Spleen (tissue), 11 donors: ENCODE results near the gene TYRO3. TPM values are rescaled to one million over a fixed set of nuclear protein-coding genes. Genes with fewer than 3 reads are reported as not detected.
A peak's percentile ranks its signal among the peaks of the same experiment; 100 is the strongest.

Experiments used
- DNase-seq: peaks from one replicate; pipeline ENCODE4 v3.0.0-alpha.2; 2020
- H3K27ac ChIP-seq, 8 donors: fragments of 200-600 bp; sonication (generic) in 7 of 8; 1 replicate in 4 of 8; 2 replicates in 4 of 8; pipeline versions ENCODE4 v1.5.0 to v1.8.0; 2016 to 2021; ENCODE audit warnings: inconsistent platforms in 4 of 8, mild to moderate bottlenecking in 4 of 8, moderate library complexity in 1 of 8
- H3K27me3 ChIP-seq, 7 donors: fragments of 200-600 bp; sonication (generic) in 6 of 7; replicated peaks in 1 of 7; 1 replicate in 4 of 7; 2 replicates in 3 of 7; pipeline versions ENCODE4 v1.5.0 to v1.8.0; 2016 to 2021; ENCODE audit warnings: inconsistent platforms in 3 of 7, mild to moderate bottlenecking in 1 of 7
- H3K36me3 ChIP-seq, 6 donors: fragments of 200-600 bp; sonication (generic) in 5 of 6; 1 replicate in 4 of 6; 2 replicates in 2 of 6; pipeline versions ENCODE4 v1.5.0 to v1.8.0; 2016 to 2021; ENCODE audit warnings: inconsistent platforms in 2 of 6
- H3K4me1 ChIP-seq, 6 donors: fragments of 200-600 bp; sonication (generic) in 5 of 6; 1 replicate in 3 of 6; 2 replicates in 3 of 6; pipeline versions ENCODE4 v1.5.0 to v1.8.0; 2016 to 2021; ENCODE audit warnings: inconsistent platforms in 3 of 6
- H3K4me3 ChIP-seq, 8 donors: fragments of 200-600 bp; sonication (generic) in 7 of 8; 1 replicate in 4 of 8; 2 replicates in 4 of 8; pipeline versions ENCODE4 v1.5.0 to v1.8.0; 2016 to 2021; ENCODE audit warnings: inconsistent platforms in 4 of 8, mild to moderate bottlenecking in 4 of 8, moderate library complexity in 2 of 8
- H3K9me3 ChIP-seq, 8 donors: fragments of 200-600 bp; sonication (generic) in 7 of 8; 1 replicate in 4 of 8; 2 replicates in 4 of 8; pipeline versions ENCODE4 v1.5.0 to v1.8.0; 2016 to 2021; ENCODE audit warnings: inconsistent platforms in 4 of 8
- POLR2A ChIP-seq, 3 donors: fragments of 450-650 bp; IDR thresholded peaks; one replicate each; pipeline ENCODE4 v1.5.1; 2017; ENCODE audit warnings: antibody characterized with exemption in 3 of 3, mild to moderate bottlenecking in 1 of 3
- POLR2AphosphoS5 ChIP-seq, 3 donors: sonication (generic); formaldehyde crosslinking; IDR thresholded peaks; one replicate each; pipeline ENCODE4 v1.5.1; 2017; ENCODE audit warnings: antibody characterized with exemption in 3 of 3
- WGBS, 5 donors: extraction: QIAGEN DNeasy Blood & Tissue Kit in 3 of 5; methylation state at CpG; one replicate each; pipeline versions ENCODE4 v1.1.5 to v1.1.7; 2013 to 2018; 5-methylcytosine and 5-hydroxymethylcytosine counted together
- intact Hi-C: fragments of 100-400 bp; cut with DNase I; formaldehyde crosslinking; loops from one replicate; pipeline ENCODE4 v1.15.0; 2023; ENCODE audit warnings: low total_unique reads
- polyA plus RNA-seq, 3 donors: library from polyadenylated mRNA; stranded (reverse); fragments of 200-250 nt; gene quantifications; one replicate each; pipeline ENCODE4 v1.2.1, GENCODE V29; 2013
- total RNA-seq, 7 donors: library from RNA; depleted of rRNA in 3 of 7; stranded (reverse); fragments of >200 nt in 3 of 7; fragmentation: NEBNext Ultra II Directional in 4 of 7; extraction: Animal tissue kit (Norgen Biotek cat#: 25700) in 4 of 7; gene quantifications; one replicate each; pipeline versions ENCODE4 v1.1.0 to v1.2.1, GENCODE V29; 2016 to 2021
- TF ChIP-seq, protein P1 (sequence below), 11 experiments: fragments of 200-600 bp in 7 of 11; fragments of 450-650 bp in 4 of 11; sonication (generic) in 4 of 11; IDR thresholded peaks in 8 of 11; conservative IDR thresholded peaks in 3 of 11; 1 replicate in 7 of 11; 2 replicates in 4 of 11; pipeline versions ENCODE4 v1.4.0 to v1.8.0; 2016 to 2021; ENCODE audit warnings: antibody characterized with exemption in 11 of 11, inconsistent platforms in 4 of 11, mild to moderate bottlenecking in 1 of 11
- donor health status: healthy with polysubstance abuse.
- donor health status: DM: no; HTN: no; CAD: no; lungs with moderate emphysema.
- donor health status: DM: no; HTN: no; CAD: no.
- donor health status: Bipolar disorder and iron deficiency.
- donor health status: healthy.
- donor health status: DM: no; HTN: no; CAD: no.
- donor health status: DM: yes; HTN: yes; CAD: no.

TYRO3 gene
- total and polyA plus RNA-seq, 10 donors = 2.6 to 36.2 (median 19.4) TPM

DNA sequence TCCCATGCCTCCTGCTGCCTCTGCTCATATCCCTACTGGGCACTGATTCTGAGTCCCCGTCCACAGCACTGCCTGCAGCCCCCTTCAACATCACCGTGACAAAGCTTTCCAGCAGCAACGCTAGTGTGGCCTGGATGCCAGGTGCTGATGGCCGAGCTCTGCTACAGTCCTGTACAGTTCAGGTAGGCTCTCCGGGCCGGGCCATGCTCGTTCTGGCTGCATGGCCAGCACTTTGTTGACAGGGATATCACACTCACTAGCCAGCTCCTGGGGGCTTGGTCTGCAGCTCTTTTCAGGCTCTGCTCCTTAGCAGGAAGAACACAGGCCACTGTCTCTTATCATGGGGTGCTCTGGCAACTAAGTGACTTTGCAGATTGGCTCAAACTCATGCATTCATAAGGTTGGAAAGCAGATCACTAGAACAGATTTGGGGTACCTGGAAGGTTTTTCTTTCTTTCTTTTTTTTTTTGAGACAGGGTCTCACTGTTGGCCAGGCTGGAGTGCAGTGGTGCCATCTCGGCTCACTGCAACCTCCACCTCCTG lies 6.0 kb downstream of the TYRO3 start:
- intact Hi-C loops = no loop called here
- Histone ChIP-seq H3K36me3 (peaks cover 0 to 16% (median 0%) of the 10 kb centered on the region in 6 donors), H3K9me3 (no peaks in the 10 kb centered on the region), H3K4me3 (no peak overlapping the region), H3K27me3 (peaks cover 0 to 14% (median 0%) of the 10 kb centered on the region in 7 donors), H3K27ac (peak overlapping the region in 3 of 8 donors; percentile 63 to 70 (median 68)), H3K4me1 (peaks cover 11 to 83% (median 45%) of the 10 kb centered on the region in 6 donors)
- DNase-seq = peak; percentile 76
- TF ChIP-seq POLR2AphosphoS5 (IDR thresholded peaks at IDR 0.05) = no peak
- TF ChIP-seq, protein P1, sequence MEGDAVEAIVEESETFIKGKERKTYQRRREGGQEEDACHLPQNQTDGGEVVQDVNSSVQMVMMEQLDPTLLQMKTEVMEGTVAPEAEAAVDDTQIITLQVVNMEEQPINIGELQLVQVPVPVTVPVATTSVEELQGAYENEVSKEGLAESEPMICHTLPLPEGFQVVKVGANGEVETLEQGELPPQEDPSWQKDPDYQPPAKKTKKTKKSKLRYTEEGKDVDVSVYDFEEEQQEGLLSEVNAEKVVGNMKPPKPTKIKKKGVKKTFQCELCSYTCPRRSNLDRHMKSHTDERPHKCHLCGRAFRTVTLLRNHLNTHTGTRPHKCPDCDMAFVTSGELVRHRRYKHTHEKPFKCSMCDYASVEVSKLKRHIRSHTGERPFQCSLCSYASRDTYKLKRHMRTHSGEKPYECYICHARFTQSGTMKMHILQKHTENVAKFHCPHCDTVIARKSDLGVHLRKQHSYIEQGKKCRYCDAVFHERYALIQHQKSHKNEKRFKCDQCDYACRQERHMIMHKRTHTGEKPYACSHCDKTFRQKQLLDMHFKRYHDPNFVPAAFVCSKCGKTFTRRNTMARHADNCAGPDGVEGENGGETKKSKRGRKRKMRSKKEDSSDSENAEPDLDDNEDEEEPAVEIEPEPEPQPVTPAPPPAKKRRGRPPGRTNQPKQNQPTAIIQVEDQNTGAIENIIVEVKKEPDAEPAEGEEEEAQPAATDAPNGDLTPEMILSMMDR (IDR thresholded peaks at IDR 0.05 in 8 of 11, conservative IDR thresholded peaks at IDR 0.05 in 3 of 11) = no peak
- no peak for TF ChIP-seq POLR2A (IDR thresholded peaks at IDR 0.05)
- WGBS, 5 donors = 75 to 86% (median 83%) methylated on average over 8 of the region's 8 CpGs

DNA sequence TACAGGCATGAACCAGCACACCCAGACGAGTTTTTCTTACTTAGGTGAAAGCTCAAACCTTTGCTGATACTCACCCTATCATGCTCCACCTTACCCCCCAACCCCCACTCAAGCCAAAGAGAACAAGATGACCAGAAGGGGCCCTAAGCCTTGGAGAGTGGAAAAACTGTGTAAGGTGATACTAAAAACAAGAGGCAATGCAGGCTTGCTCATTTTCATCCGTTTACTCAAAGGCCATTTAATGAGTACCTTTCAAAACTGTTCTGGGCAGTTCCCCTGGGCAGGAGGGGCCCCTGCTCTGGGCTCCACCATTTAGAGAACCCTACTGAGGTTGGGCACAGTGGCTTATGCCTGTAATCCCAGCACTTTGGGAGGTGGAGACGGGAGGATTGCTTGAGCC lies 6.7 kb downstream of the TYRO3 start:
- H3K4me1 ChIP-seq = peaks cover 11 to 76% (median 43%) of the 10 kb centered on the region in 6 donors
- WGBS, 5 donors = 73 to 87% (median 77%) methylated on average over 3 of the region's 3 CpGs
- DNase-seq = peak; percentile 6

DNA sequence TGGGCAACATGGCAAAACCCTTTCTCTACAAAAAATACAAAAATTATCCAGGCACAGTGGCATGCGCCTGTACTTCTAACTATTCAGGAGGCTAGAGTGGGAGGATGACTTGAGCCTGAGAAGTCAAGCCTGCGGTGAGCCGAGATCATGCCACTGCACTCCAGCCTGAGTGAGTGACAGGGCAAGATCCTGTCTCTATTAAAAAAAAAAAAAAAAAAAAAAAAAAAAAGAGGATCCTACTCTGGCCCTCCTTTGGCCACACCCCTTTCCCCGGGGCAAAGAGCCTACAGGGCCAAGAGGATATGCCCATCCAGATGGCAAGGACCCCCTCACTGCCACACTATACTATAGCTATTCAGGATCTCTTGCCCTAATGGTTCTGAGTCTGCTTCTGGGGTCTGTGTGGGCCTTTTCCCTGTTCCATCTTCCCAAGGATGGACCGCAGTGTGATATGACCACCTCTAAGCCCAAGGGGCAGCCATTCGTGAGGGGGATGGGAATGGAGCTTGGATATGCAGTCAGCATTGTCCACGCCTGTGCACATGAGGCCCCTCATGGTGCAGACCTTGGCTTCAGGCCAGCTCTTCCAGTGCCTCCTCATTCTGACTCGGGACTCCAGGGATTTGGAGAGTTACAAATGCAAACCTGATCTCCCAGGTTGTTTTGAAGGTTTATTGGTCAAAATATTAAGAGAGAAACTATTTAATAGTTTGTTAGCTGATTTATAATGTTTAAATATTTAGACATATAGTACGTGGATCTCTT lies 7.3 kb downstream of the TYRO3 start:
- peak; percentile 29 for DNase-seq
- Histone ChIP-seq H3K27me3 (peaks cover 0 to 1% (median 0%) of the 10 kb centered on the region in 7 donors), H3K4me1 (peaks cover 11 to 70% (median 40%) of the 10 kb centered on the region in 6 donors), H3K36me3 (peaks cover 0 to 28% (median 0%) of the 10 kb centered on the region in 6 donors), H3K27ac (no peak overlapping the region), H3K9me3 (no peaks in the 10 kb centered on the region), H3K4me3 (no peak overlapping the region)
- intact Hi-C loops = no loop called here
- 70 to 85% (median 73%) methylated on average over 9 of the region's 9 CpGs for WGBS, 5 donors
- TF ChIP-seq POLR2AphosphoS5 (IDR thresholded peaks at IDR 0.05) = no peak
- no peak for TF ChIP-seq POLR2A (IDR thresholded peaks at IDR 0.05)
- TF ChIP-seq, protein P1 (IDR thresholded peaks at IDR 0.05 in 8 of 11, conservative IDR thresholded peaks at IDR 0.05 in 3 of 11) = no peak

More for the DNA sequence above, 6.7 kb downstream of the TYRO3 start:
- Histone ChIP-seq H3K4me3 (no peak overlapping the region), H3K36me3 (peaks cover 0 to 22% (median 0%) of the 10 kb centered on the region in 6 donors), H3K27ac (no peak overlapping the region), H3K9me3 (no peaks in the 10 kb centered on the region), H3K27me3 (peaks cover 0 to 7% (median 0%) of the 10 kb centered on the region in 7 donors)
- intact Hi-C loops = no loop called here
- no peak for TF ChIP-seq POLR2AphosphoS5 (IDR thresholded peaks at IDR 0.05)
- no peak for TF ChIP-seq POLR2A (IDR thresholded peaks at IDR 0.05)
- TF ChIP-seq, protein P1 (IDR thresholded peaks at IDR 0.05 in 8 of 11, conservative IDR thresholded peaks at IDR 0.05 in 3 of 11) = no peak

DNA sequence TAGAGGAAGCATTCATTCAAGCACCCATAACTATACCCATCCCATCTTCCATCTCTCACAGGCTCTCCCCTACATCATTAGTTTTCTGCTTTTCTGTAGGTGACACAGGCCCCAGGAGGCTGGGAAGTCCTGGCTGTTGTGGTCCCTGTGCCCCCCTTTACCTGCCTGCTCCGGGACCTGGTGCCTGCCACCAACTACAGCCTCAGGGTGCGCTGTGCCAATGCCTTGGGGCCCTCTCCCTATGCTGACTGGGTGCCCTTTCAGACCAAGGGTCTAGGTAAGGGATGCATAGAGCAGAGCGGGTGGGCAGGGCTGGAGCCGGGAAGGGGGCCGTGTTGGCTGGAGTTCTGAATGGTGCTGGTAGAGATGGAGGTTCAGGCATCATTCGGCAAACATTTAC lies 8.2 kb downstream of the TYRO3 start:
- WGBS, 5 donors = 92 to 97% (median 93%) methylated on average over 6 of the region's 6 CpGs
- H3K27ac ChIP-seq = peak overlapping the region in 2 of 8 donors; percentile 32 to 33

More for the DNA sequence above, 8.2 kb downstream of the TYRO3 start:
- Histone ChIP-seq H3K4me1 (peaks cover 11 to 62% (median 35%) of the 10 kb centered on the region in 6 donors), H3K9me3 (no peaks in the 10 kb centered on the region), H3K36me3 (peaks cover 0 to 33% (median 0%) of the 10 kb centered on the region in 6 donors), H3K4me3 (no peak overlapping the region), H3K27me3 (no peaks in the 10 kb centered on the region)
- peak; percentile 58 for DNase-seq
- intact Hi-C loops = no loop called here
- TF ChIP-seq, protein P1 (IDR thresholded peaks at IDR 0.05 in 8 of 11, conservative IDR thresholded peaks at IDR 0.05 in 3 of 11) = no peak
- no peak for TF ChIP-seq POLR2A (IDR thresholded peaks at IDR 0.05)
- no peak for TF ChIP-seq POLR2AphosphoS5 (IDR thresholded peaks at IDR 0.05)
